Neural progenitor cell (in vitro differentiated cells): Measurements from ENCODE around the gene BMP2K.
"Not testable (repeated sequence)": the region's sequence is repeated elsewhere in the genome, so short reads cannot be mapped to it uniquely, and the experiment has no call there.

Experiments used
- CTCF ChIP-seq: fragments of 200-600 bp; sonication (generic); IDR thresholded peaks from 2 replicates; pipeline ENCODE4 v1.5.1; 2017; ENCODE audit warnings: antibody characterized with exemption, mild to moderate bottlenecking
- EZH2 ChIP-seq: fragments of 200-600 bp; sonication (generic); IDR thresholded peaks from 2 replicates; pipeline ENCODE4 v1.6.1; 2017; ENCODE audit warnings: antibody characterized with exemption, mild to moderate bottlenecking, moderate library complexity
- EZH2phosphoT487 ChIP-seq: fragments of 200-600 bp; sonication (generic); IDR thresholded peaks from 2 replicates; pipeline ENCODE4 v1.6.1; 2017; ENCODE audit warnings: antibody characterized with exemption

- not testable (repeated sequence) for TF ChIP-seq CTCF, EZH2, EZH2phosphoT487
These were observed 132.8 kb downstream of the BMP2K start for GRCh38 chr4:78908974-78909373.
